Activated CD8-positive, alpha-beta memory T cell treated with anti-CD3 and anti-CD28 coated beads, Interleukin-2, amount 50 U/mL, for 24 hours (primary cell): ENCODE data around the gene AK1.
A peak's percentile ranks its signal among the peaks of the same experiment; 100 is the strongest.

ENCODE experiments used
- DNase-seq: peaks from one replicate; pipeline ENCODE4 v3.0.0-alpha.2; 2020; ENCODE audit errors: extremely low read depth

AK1 gene, protein sequence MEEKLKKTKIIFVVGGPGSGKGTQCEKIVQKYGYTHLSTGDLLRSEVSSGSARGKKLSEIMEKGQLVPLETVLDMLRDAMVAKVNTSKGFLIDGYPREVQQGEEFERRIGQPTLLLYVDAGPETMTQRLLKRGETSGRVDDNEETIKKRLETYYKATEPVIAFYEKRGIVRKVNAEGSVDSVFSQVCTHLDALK

DNA sequence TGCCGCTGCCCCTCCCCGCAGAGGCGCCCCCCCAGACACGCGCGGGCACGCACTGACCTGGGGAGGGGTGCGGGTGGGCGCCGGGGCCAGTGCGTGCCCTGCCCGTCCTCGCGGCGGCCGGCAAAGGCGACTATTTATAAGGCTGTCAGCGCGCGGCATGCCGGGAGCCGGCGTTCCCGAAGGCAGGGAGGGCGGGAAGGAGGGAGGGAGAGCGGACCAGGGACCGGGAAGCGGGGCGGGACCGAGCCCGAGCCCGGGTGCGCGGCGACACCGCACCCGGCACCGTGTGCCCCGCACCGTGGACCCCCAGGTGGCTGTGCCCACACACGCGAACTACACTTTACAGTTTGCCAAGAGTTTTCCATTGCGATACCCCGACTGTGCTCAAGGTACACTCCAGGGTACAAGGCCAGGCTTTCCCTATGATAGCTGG, at the start of gene AK1:
AK1 (minus strand) TSS at position 110 of the 433 bp plus-strand sequence. CDS start 3,058 bp downstream, outside the sequence.
- no peak for DNase-seq

DNA sequence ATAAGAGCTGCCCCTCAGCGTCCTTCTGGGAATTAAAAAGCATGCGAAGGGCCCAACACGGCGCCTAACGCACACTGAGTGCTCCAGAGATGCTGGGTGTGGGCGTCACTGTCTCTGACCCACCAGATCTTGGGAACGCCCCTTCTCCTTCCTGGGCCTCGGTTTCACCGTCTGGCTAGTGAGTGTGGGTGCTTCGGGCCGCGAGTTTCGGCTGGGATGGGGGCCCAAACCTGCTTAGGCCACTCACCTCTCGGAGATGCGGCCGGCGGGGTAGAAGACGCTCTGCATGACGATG, 49.4 kb upstream of the AK1 start:
- no peak for DNase-seq

DNA sequence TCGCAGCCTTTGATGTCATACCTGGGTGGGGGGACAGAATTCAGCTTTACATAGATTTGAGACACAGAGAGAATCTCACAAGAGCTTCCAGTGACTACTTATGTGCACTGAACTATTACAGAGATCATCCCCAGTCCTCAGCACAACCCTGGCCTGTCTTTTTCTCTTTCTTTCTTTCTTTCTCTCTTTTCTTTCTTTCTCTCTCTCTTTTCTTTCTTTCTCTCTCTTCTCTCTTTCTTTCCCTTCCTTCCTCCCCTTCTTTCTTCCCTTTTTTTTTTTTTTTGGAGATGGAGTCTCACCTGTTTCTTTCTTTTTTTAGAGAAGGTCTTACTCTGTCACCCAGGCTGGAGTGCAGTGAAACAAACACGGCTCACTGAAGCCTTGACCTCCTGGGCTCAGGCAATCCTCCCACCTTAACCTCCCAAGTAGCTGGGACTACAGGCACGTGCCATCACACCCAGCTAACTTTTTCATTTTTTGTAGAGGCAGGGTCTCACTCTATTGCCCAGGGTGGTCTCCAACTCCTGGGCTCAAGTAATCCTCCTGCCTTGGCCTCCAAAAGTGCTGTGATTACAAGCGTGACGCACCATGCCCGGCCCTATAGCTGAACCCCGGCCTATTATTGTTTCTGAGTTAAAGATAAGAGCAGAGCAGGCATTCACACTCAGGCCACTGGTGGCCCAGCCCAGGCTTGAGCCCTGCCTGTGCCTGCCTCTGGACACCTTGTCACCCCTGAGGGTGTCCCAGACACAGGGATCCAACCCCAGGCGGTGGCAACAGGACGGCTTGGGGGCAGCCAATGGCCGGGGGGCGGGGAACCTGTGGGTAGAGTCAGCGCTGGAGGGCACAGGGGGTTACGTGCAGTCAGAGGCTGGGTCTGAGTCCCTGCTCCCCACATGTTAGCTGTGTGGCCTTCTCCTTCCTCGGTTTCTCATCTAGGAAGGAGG, 48.8 kb upstream of the AK1 start:
- DNase-seq = no peak

DNA sequence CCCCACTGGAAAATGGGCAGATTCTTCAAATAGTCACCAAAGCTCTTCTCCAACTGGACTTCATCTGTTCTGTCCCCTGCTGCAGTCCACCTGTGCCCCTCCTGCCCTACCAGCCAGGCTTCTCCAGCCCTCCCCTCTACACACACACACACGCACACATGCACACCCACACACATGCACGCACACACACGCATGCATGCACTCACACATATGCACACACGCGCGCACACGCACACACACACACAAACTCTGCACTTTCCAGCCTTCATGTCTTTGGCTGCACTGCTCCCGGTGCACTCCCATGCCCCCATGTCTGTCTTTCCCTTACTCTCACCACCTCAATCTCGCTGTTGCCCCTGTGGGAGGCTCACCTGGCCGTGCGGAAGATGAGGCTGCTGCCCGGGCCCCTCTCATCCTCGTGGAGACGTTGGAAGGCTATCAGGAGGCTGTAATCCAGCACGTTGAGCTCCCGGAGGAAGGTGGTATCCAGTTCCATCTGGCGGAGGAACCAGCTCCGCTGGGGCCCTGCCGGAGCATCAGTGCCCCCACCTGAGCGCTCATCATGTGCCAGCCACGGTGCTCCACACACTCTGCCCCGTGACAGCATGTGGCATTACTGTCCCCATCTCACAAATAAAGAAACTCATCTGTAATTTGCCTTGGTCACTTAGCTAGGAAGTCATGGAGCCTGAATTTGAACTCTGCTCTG, 47.4 kb upstream of the AK1 start:
- no peak for DNase-seq

DNA sequence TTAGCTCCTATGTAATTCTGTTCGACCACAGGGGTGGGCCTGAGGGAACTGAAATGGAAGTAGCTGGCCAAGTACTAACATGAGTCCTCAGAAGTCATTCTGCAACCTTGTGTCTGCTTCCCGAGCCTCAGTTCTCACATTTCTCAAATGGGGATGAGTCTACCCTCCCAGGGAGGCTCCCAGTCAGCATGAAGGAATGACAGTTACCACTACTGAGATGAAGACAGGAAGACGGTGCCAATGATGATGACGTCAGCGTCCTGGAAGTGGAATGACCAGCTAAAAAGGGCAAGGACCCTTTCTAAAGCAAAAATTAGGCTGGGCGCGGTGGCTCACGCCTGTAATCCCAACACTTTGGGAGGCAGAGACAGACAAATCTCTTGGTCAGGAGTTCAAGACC, 46.3 kb upstream of the AK1 start:
- DNase-seq = no peak

DNA sequence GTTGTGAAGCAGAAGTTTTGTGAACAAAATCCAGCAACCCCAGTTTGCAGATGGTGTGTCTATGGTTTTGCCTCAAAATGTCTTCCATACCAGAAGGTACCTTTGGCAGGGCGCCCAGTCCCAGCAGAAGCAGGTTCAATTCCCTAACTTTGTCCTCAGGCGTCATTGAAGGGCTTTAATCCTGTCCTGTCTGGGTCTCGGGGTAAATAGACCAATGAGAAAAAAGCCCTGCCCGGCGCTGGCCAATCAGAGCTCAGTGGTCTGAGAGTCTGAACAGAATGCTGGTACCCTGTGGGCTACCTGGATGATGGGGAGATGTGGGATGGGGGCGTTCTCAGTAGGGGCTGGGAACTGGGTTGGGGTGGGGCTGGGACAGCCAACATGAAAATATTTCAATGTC, 45.6 kb upstream of the AK1 start:
- DNase-seq = no peak

DNA sequence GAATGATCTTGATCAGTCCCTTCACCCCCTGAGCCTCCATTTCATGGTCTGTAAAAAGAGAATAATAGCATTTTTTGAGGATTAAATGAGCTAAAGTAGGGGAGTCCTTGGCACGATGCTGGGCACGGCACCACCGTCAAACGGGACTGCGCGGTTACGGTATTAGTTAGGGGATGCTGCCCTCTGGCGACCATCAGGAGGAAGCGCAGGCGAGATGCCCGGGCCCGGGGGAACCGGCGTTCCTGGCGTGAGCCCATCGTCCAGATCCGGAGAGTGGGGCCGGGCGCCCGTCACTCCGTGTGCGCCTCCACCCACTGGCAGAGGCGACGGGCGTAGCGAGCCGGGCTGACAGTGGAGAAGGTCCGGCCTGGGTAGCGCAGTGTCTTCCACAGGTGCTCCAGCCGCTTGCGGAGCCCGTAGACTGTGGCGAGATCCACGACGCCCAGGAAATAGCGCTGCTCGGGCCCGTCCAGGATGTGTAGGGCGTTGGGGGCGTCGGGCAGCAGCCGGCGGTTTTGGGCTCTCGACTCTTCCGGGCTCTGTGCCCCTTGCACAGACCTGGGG, 44.2 kb upstream of the AK1 start:
- no peak for DNase-seq

DNA sequence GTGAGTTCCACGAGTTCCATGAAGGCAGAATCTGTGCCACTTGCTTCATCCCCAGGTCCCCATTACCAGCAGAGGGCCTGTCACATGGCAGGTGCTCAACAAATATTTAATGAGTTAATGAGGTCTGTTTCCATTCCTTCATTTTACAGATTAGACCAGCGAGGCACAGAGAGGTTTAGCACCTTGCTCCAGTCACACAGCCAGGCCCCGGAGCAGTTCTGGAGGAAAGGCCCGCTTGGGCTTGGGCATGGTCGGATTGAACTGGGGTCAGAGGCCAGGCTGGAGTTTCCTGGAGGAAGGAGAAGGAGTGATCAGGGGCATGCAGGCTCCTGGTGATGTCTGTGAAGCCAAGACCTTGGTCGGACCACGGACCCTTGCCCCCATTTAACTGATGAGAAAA, 43.3 kb upstream of the AK1 start:
- no peak for DNase-seq

DNA sequence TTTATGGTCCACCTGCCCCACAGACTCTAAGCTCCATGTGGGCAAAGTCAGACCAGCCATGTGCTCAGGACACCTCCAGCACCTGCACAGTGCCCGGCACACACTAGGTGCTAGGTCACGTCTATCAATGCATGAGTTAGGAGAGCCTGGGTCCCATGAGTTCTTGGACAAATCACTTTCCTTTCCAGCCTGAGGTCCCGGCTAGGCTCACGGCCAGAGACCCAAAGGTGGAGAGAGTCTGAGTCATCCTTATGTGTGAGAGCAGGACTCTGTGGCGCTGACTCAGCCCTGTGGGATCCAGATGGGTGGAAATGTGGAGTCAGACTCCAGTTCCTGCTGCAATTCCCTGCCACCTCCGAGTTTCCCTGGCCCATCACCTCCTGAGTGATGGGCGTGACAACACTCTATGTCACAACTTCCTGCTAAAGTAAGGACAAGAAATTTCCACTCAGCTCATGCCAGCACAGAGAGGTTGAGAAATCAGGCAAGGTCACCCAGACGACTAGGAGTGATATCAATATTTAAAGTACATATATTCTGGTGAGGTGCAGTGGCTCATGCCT, 41.9 kb upstream of the AK1 start:
- DNase-seq = no peak

DNA sequence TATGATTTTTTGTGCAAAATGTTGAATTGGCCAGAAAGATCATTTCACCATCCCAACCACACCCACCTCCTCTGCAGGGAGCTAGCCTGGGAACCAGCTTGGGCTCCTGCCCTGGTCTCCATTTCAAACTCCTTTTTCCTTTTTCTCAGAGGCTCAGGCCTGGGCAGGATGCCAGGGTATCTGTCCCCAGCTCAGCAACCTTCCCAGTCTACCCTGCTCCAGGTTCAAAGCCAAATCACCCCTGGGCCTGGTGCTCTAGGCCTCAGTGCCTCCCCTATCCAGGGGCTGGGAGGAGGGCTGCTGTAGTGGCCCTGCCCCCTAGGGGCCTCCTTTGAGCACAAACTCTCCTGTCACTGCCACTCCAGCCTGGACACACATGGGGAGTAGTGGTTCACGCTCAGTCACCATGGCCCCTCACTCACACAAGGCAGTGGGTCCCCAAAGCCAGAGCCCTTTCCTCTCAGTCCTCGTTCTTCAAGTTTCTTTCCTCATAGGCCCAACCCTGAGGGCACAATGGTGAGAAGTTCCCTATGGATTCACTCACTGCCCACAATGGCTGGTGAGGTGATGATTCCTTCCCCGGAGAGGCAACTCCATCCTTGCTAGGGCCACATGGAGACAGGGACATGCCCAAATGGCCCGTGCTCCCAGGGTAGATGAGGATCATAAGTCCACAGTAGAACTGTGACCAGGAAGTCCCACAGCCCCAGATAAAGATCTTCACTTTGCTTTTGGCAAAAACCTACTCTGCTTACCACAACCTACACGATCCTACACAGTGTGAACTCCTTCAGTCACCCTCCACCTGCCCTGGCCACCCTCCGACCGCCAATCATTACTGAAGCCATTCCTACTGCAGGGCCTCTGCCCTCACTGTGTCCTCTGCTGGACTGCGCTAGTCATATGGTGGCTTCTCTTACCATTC, 41.0 kb upstream of the AK1 start:
- no peak for DNase-seq

DNA sequence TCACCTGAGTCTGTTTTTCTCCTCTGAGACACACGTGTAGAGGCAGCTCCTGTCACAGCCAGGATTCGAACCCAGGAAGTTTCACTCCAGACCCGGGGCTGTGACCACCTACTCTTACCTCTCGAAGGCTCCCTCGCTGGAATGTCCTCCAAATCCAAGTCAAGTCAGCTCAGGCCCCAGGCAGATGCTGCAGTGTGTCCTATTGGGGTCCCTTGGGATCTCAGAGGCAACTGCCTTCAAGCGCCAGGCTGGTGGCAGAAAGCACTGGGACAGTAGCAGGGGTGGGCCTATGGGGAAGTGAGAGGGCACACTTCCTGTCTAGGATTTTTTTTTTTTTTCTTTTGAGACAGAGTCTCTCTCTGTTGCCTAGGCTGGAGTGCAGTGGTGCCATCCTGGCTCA, 40.1 kb upstream of the AK1 start:
- DNase-seq = no peak

DNA sequence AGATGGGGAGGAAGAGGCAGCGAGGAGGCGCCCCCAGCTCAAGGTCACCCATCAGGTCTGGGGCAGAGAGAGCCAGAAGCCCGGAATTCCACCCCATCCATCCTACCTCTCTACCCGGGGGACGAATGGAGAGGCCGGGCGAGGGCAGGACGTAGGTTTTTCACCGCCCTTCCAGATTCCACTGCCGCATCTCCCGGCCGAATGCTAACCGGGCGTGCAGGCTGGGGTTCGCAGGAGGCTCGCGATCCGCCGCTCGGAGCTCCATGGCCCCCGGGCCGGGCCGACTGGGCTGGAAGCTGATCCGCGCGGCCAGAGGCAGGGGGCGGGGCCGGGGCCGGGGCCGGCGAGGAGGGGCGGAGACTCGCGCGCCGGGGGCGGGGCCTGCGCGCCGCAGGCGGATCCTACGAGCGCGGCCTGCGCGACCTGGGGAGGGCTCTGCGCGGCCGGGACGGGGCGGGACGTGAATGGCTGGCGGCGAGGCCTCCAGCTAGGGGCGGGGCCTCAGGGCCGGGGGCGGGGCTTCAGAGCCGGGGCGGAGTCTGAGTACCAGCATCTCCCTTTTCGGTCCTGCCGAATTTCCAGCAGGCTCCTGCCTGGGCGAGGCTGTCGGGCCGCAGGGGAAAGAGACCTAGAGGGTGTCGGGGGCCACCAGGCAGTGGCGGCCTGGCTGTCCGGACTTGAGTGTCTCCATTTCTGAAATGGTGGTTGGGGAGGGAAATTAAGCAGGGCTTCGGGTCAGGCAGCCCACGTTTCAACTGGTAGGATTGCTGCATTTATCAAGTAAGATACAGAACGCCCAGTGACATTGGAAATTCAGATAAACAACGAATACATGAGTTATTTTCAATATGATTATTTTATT, 39.5 kb upstream of the AK1 start, which contains the start of gene ST6GALNAC4:
ST6GALNAC4 (minus strand) TSS at position 322 of the 862 bp plus-strand sequence. CDS start 622 bp downstream, outside the sequence.
- DNase-seq = peak; percentile 83

DNA sequence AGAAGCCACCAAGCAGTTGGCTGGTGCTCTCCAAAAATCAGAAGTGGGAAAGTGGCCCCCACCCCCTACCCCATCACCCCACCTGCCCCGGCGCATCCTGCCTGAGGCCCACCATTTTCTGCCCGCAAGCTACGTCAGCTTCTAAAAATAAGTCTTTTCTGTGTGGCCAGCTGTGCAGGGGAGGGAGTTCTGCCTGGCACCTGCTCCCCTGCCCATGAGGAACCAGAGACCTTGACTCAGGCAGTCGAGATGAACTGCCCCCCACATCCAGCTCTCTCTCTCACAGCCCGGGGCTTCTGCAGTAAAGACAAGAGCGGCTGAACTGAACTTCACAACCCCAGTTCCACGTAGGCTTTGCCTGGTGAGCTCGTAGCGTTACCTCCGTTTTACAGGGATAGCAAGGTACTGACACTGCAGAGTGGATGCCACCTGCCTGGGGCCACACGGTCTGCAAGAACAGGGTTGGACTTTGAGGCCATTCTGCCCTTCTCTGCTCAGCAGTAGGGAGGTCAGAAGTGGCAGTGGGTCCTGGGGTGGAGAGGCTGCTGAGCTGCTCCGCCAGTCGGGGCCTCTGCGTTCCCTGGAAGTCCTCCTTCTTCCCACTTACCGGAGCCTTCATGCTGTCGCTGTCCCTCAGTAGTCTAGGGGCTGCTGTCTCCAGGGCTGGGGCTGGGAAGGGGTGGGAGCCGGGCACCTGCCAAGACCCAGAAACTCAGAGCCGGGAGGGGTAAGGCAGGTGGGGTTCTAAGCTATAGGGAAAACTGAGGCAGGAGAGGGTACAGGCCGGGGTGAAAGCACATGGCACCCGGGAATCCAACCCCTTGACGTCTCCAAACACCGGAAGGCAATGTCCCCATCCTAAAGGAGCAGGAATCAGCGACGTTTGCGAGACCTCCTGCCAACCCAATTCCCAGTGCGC, 38.6 kb upstream of the AK1 start:
- no peak for DNase-seq

DNA sequence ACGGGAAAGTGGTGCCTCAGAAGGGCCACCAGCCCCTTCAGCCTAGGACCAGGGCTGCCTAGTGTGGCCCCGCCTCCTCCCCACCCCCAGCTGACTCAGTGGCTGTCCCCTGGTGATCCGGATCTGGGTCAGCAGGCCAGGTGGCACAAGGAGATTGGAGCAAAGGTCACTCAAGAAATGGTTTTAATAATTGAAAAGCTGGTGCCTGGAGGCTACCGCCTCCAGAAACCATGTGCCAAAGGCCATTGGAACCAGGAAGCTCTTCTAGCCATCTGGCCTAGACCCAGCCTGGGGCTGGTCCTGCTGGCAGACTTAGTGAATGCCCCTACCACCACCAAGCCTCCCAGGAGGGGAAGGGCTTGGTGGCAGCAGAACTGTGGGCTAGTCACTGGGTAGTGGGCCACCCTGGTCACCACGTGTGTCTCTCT, 37.9 kb upstream of the AK1 start:
- DNase-seq = no peak

DNA sequence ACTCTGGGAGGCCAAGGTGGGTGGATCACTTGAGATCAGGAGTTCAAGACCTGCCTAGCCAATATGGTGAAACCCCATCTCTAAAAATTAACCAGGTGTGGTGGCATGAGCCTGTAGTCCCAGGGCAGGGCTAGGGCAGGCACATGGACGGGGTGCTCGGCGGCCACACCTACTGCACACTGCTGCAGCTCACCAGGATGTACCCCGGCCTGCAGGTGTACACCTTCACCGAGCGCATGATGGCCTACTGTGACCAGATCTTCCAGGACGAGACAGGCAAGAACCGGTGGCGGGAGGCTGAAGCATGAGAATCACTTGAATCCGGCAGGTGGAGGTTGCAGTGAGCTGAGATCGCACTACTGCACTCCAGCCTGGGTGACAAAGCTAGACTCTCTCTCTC, 36.2 kb upstream of the AK1 start:
- no peak for DNase-seq

DNA sequence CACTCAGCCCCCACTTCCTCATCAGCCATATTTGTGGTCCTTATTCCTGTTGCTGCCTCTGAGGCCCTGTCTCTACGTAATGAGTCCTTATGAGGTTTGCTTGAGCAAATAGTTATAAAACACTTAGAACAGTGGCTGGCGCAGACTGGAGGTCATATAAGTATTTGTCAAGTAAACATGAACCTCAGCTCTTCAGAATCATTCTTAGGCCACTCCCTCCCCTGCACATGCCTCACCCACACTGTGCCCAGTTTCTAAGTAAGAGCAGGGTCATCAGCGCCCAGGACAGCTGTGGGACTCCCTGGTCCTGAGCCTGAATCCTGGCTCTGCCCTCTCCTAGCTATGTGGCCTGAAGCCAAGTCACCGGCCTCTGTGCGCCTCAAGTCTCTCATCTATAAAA, 35.4 kb upstream of the AK1 start:
- no peak for DNase-seq

DNA sequence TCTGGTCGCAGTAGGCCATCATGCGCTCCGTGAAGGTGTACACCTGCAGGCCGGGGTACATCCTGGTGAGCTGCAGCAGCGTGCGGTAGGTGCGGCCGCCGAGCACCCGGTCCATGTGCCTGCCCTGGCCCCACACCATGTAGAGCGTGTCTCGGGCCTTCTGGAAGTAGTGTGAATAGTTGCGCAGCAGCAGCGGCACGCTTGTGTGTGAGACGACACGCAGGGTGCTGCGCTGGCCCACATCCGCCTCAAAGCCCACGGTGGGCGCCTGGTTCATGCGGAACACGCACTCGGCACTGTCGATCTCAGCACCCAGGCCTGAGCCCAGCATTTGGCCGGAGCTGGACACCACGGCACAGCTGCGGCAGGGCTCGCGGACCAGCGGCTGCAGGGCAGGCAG, 34.8 kb upstream of the AK1 start:
- DNase-seq = no peak

DNA sequence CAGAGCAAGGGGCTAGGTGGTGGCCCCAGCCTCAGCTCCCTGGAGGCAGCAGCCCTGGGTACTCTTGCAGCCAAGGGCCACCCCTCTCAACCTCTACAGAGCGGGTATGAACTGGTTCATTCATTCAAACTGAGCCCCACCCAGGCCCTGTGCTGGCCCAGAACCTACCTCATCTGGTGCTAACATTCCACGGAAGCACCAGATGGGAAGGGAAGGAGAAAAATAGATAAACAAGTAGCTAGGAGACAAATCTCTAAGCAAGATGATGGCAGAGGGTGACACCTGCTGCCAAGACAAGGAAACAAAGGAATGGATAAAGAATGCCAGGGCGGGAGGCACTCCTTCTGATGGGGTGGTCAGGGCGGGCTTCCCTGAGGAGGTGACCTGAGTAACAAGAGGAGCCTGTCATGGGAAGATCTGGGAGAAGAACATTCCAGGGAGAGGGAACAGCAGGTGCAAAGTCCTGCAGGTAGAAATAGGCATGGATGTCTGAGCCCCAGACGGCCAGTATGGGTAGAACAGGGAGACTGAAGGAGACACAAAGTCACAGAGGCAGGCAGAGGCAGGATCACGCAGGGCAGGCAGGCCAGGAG, 33.2 kb upstream of the AK1 start:
- DNase-seq = no peak
